ENCODE data around the gene CMKLR1. TPM values are rescaled to one million over a fixed set of nuclear protein-coding genes. Genes with fewer than 3 reads are reported as not detected.
A peak's percentile ranks its signal among the peaks of the same experiment; 100 is the strongest.

CMKLR1 gene
- total RNA-seq, 1 experiment from 2014 or later = 0.15 TPM

DNA sequence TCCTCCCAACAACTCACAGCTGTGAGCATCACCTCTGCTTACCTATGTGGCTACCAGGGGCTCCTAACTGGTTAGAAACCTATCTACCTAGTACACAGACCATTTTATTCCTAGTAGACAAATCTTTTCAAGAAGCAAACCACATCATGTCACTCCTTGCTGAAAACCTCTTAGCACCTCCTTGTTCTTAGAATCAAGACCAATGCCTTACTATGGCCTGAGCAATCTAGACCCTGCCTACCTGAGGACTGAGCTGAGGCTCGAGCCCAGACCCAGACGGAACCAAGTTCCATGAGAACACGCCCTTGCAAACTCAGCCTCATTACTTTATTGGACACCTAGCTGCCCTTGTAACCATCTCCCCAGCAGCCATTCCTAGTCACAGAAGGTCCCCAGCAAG lies 32.6 kb downstream of the CMKLR1 start:
- H2AFZ ChIP-seq (ENCODE audit: low read depth, low read length, poor library complexity, severe bottlenecking) = no peak overlapping the region
- H3K4me2 ChIP-seq (ENCODE audit: low read length) = peak overlapping the region; percentile 44
- H3K9me3 ChIP-seq (ENCODE audit: control insufficient read depth in 1 of 2, insufficient read depth in 1 of 2, low read depth in 1 of 2, low read length in 2 of 2) = no peaks in the 10 kb centered on the region
- H4K20me1 ChIP-seq (ENCODE audit: insufficient read depth) = no peaks in the 10 kb centered on the region
- CTCF ChIA-PET = interaction anchor here (0.7 kb wide), 1 partner anchor 188 kb away, joined by 3 read pairs; no protein-coding TSS in a partner anchor
- H3K27me3 ChIP-seq (ENCODE audit: insufficient read depth, low read length) = peaks cover 9% of the 10 kb centered on the region; the same call in 1 of the 2 replicates
- H3K4me1 ChIP-seq (ENCODE audit: control insufficient read depth in 1 of 2, insufficient read depth in 2 of 2, low read length in 2 of 2) = peaks cover 12 to 35% of the 10 kb centered on the region in 2 experiments
- TF ChIP-seq, protein P1, sequence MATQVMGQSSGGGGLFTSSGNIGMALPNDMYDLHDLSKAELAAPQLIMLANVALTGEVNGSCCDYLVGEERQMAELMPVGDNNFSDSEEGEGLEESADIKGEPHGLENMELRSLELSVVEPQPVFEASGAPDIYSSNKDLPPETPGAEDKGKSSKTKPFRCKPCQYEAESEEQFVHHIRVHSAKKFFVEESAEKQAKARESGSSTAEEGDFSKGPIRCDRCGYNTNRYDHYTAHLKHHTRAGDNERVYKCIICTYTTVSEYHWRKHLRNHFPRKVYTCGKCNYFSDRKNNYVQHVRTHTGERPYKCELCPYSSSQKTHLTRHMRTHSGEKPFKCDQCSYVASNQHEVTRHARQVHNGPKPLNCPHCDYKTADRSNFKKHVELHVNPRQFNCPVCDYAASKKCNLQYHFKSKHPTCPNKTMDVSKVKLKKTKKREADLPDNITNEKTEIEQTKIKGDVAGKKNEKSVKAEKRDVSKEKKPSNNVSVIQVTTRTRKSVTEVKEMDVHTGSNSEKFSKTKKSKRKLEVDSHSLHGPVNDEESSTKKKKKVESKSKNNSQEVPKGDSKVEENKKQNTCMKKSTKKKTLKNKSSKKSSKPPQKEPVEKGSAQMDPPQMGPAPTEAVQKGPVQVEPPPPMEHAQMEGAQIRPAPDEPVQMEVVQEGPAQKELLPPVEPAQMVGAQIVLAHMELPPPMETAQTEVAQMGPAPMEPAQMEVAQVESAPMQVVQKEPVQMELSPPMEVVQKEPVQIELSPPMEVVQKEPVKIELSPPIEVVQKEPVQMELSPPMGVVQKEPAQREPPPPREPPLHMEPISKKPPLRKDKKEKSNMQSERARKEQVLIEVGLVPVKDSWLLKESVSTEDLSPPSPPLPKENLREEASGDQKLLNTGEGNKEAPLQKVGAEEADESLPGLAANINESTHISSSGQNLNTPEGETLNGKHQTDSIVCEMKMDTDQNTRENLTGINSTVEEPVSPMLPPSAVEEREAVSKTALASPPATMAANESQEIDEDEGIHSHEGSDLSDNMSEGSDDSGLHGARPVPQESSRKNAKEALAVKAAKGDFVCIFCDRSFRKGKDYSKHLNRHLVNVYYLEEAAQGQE (IDR thresholded peaks at IDR 0.05; ENCODE audit: low read depth) = no peak
- TF ChIP-seq EZH2phosphoT487 (IDR thresholded peaks at IDR 0.05; ENCODE audit: borderline replicate concordance) (no peak), CBX3 (IDR thresholded peaks at IDR 0.05; ENCODE audit: low read depth) (no peak), ZNF274 (IDR thresholded peaks at IDR 0.05; ENCODE audit: low read depth, low read length) (no peak), POLR2AphosphoS5 (IDR thresholded peaks at IDR 0.05; ENCODE audit: low read depth, low read length) (no peak), JUND (IDR thresholded peaks at IDR 0.05) (no peak), ELF1 (IDR thresholded peaks at IDR 0.05; ENCODE audit: borderline replicate concordance, low read depth) (no peak), YY1 (IDR thresholded peaks at IDR 0.05; ENCODE audit: extremely low read depth, insufficient replicate concordance, low read depth, low read length) (no peak), EGR1 (IDR thresholded peaks at IDR 0.05; ENCODE audit: low read depth) (no peak), SIN3A (IDR thresholded peaks at IDR 0.05; ENCODE audit: low read depth) (no peak), FOSL1 (IDR thresholded peaks at IDR 0.05; ENCODE audit: low read depth) (no peak), RAD21 (IDR thresholded peaks at IDR 0.05; ENCODE audit: low read depth) (no peak)
- TF ChIP-seq, protein P2, sequence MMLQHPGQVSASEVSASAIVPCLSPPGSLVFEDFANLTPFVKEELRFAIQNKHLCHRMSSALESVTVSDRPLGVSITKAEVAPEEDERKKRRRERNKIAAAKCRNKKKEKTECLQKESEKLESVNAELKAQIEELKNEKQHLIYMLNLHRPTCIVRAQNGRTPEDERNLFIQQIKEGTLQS (IDR thresholded peaks at IDR 0.05) = no peak
- no peak for DNase-seq (ENCODE audit: low read depth, low spot score)
- no peak overlapping the region for H3K27ac ChIP-seq (ENCODE audit: low read depth, low read length)
- H3K36me3 ChIP-seq (ENCODE audit: control insufficient read depth in 1 of 2, insufficient read depth in 2 of 2, low read length in 2 of 2) = no peaks in the 10 kb centered on the region
- intact Hi-C loops (cut with micrococcal nuclease) = no loop called here
- no TSS peak for BruUV-seq (replicated peaks)
- RAD21 ChIA-PET (ENCODE audit: low non-redundant PET in 1 of 2, low total read pairs in 2 of 2, uncharacterized antibody in 2 of 2, unreplicated experiment in 2 of 2) = no interaction called here
- POLR2A ChIA-PET = no interaction called here
- no peaks in the 10 kb centered on the region for H3K79me2 ChIP-seq (ENCODE audit: insufficient read depth, low read length)
- H3K9ac ChIP-seq (ENCODE audit: low read length) = no peak overlapping the region
- no peaks in the 10 kb centered on the region for H3K9me2 ChIP-seq (ENCODE audit: insufficient read depth)
- no peak for ATAC-seq
- H3K4me3 ChIP-seq (replicated peaks in 1 of 2; ENCODE audit: low read depth in 1 of 2, low read length in 2 of 2) = no peak overlapping the region
